Smooth muscle cell (in vitro differentiated cells): ENCODE data around the gene ZNRF1. TPM values are rescaled to one million over a fixed set of nuclear protein-coding genes. Genes with fewer than 3 reads are reported as not detected.
A peak's percentile ranks its signal among the peaks of the same experiment; 100 is the strongest.
"Not testable (repeated sequence)": the region's sequence is repeated elsewhere in the genome, so short reads cannot be mapped to it uniquely, and the experiment has no call there.

Experiments
- DNase-seq: peaks from one replicate; lab custom pipeline; 2025; ENCODE audit not compliant: unreplicated experiment; lab: John Stamatoyannopoulos, UW
- H2AFZ ChIP-seq: fragments of 200-600 bp; sonication (generic); 2 replicates; pipeline ENCODE4 v1.6.0; 2016; ENCODE audit warnings: antibody characterized with exemption, low read depth, mild to moderate bottlenecking
- H3F3A ChIP-seq: fragments of 200-600 bp; sonication (generic); 2 replicates; pipeline ENCODE4 v1.6.0; 2017; ENCODE audit warnings: antibody characterized with exemption, low read depth
- H3K27ac ChIP-seq: fragments of 200-600 bp; sonication (generic); 2 replicates; pipeline ENCODE4 v1.5.1; 2016; ENCODE audit warnings: low read depth, mild to moderate bottlenecking
- H3K27me3 ChIP-seq: fragments of 200-600 bp; sonication (generic); 2 replicates; pipeline ENCODE4 v1.6.1; 2016; ENCODE audit warnings: low read depth, mild to moderate bottlenecking
- H3K36me3 ChIP-seq: fragments of 200-600 bp; sonication (generic); 2 replicates; pipeline ENCODE4 v1.5.1; 2016; ENCODE audit warnings: low read depth
- H3K4me1 ChIP-seq: fragments of 200-600 bp; sonication (generic); 2 replicates; pipeline ENCODE4 v1.5.1; 2016; ENCODE audit warnings: low read depth
- H3K4me2 ChIP-seq: fragments of 200-600 bp; sonication (generic); 2 replicates; pipeline ENCODE4 v1.6.0; 2016; ENCODE audit warnings: mild to moderate bottlenecking
- H3K4me3 ChIP-seq: fragments of 200-600 bp; sonication (generic); 2 replicates; pipeline ENCODE4 v1.5.1; 2016; ENCODE audit warnings: mild to moderate bottlenecking
- H3K79me2 ChIP-seq: fragments of 200-600 bp; sonication (generic); 2 replicates; pipeline ENCODE4 v1.6.0; 2016; ENCODE audit warnings: low read depth, mild to moderate bottlenecking
- H3K9ac ChIP-seq: fragments of 200-600 bp; sonication (generic); 2 replicates; pipeline ENCODE4 v1.6.0; 2016; ENCODE audit warnings: low read depth
- H3K9me3 ChIP-seq: fragments of 200-600 bp; sonication (generic); replicated peaks from 2 replicates; pipeline ENCODE4 v1.5.1; 2016; ENCODE audit warnings: low read depth
- H4K20me1 ChIP-seq: fragments of 200-600 bp; sonication (generic); 2 replicates; pipeline ENCODE4 v1.6.0; 2016; ENCODE audit warnings: low read depth
- CTCF ChIP-seq: fragments of 200-600 bp; sonication (generic); IDR thresholded peaks from 2 replicates; pipeline ENCODE4 v1.5.1; 2017; ENCODE audit warnings: borderline replicate concordance, mild to moderate bottlenecking, antibody characterized with exemption; ENCODE audit not compliant: insufficient read depth, poor library complexity, severe bottlenecking
- WGBS: methylation state at CpG from one replicate; pipeline ENCODE4 v1.1.7; 2016; ENCODE audit warnings: low lambda C conversion rate; 5-methylcytosine and 5-hydroxymethylcytosine counted together
- polyA plus RNA-seq: library from polyadenylated mRNA; unstranded; fragments of >200 nt; fragmentation: Nextera tagmentation; extraction: Ambion mirVana; gene quantifications from 2 replicates; pipeline ENCODE4 v1.2.1, GENCODE V29; 2016
- total RNA-seq: library from RNA; depleted of rRNA; stranded (reverse); fragments of >200 nt; gene quantifications from 2 replicates; pipeline ENCODE4 v1.2.3, GENCODE V29; 2014

ZNRF1 gene
- total and polyA plus RNA-seq, 2 experiments from 2014 or later: 18.2 to 45.4 TPM

GRCh38 chr16:75010427-75010826 is 11.6 kb downstream of the ZNRF1 start:
- Histone ChIP-seq H2AFZ (no peak overlapping the region), H3F3A (peaks cover 22% of the 10 kb centered on the region), H4K20me1 (peaks cover 92% of the 10 kb centered on the region), H3K4me1 (peaks cover 11% of the 10 kb centered on the region), H3K27ac (no peak overlapping the region), H3K9ac (no peak overlapping the region), H3K4me3 (no peak overlapping the region), H3K27me3 (no peaks in the 10 kb centered on the region), H3K79me2 (peaks cover 83% of the 10 kb centered on the region), H3K4me2 (no peak overlapping the region), H3K36me3 (no peaks in the 10 kb centered on the region), H3K9me3 (no peaks in the 10 kb centered on the region)
- 100% methylated on average over 3 of the region's 3 CpGs for WGBS
- TF ChIP-seq CTCF: no peak
- no peak for DNase-seq

- peaks cover 22% of the 10 kb centered on the region for H3F3A ChIP-seq
- no peak overlapping the region for H2AFZ ChIP-seq
- H3K36me3 ChIP-seq: no peaks in the 10 kb centered on the region
- peaks cover 88% of the 10 kb centered on the region for H4K20me1 ChIP-seq
- no peak for DNase-seq
- TF ChIP-seq CTCF: no peak
- H3K27ac ChIP-seq: peak overlapping the region; percentile 81
- H3K4me2 ChIP-seq: peak overlapping the region; percentile 72
- H3K79me2 ChIP-seq: peaks cover 81% of the 10 kb centered on the region
- peak overlapping the region; percentile 3 for H3K9ac ChIP-seq
- no peaks in the 10 kb centered on the region for H3K27me3 ChIP-seq
- no peaks in the 10 kb centered on the region for H3K9me3 ChIP-seq
- WGBS: 21% methylated on average over 3 of the region's 3 CpGs
- no peak overlapping the region for H3K4me3 ChIP-seq
- peaks cover 11% of the 10 kb centered on the region for H3K4me1 ChIP-seq
Observed at GRCh38 chr16:75011634-75012307, 12.9 kb downstream of the ZNRF1 start.

GRCh38 chr16:75012380-75013081 is 13.7 kb downstream of the ZNRF1 start:
- DNase-seq: no peak
- Histone ChIP-seq H3K27me3 (no peaks in the 10 kb centered on the region), H3F3A (peaks cover 22% of the 10 kb centered on the region), H4K20me1 (peaks cover 86% of the 10 kb centered on the region), H3K27ac (peak overlapping the region; percentile 81), H3K4me1 (peaks cover 11% of the 10 kb centered on the region), H3K79me2 (peaks cover 81% of the 10 kb centered on the region), H3K9ac (no peak overlapping the region), H3K9me3 (no peaks in the 10 kb centered on the region), H3K36me3 (no peaks in the 10 kb centered on the region), H2AFZ (no peak overlapping the region), H3K4me3 (no peak overlapping the region), H3K4me2 (peak overlapping the region; percentile 72)
- 64% methylated on average over 8 of the region's 8 CpGs for WGBS
- TF ChIP-seq CTCF: no peak

GRCh38 chr16:75013123-75013522 is 14.3 kb downstream of the ZNRF1 start:
- Histone ChIP-seq H3K27ac (peak overlapping the region; percentile 81), H4K20me1 (peaks cover 86% of the 10 kb centered on the region), H3F3A (peaks cover 22% of the 10 kb centered on the region), H3K79me2 (peaks cover 79% of the 10 kb centered on the region), H3K4me1 (peaks cover 11% of the 10 kb centered on the region)
- H2AFZ ChIP-seq, H3K4me3 ChIP-seq, H3K36me3 ChIP-seq, H3K9me3 ChIP-seq, H3K27me3 ChIP-seq, H3K9ac ChIP-seq, DNase-seq, H3K4me2 ChIP-seq: not testable (repeated sequence)
- 95% methylated on average over 6 of the region's 6 CpGs for WGBS
